Activated effector memory CD4-positive, alpha-beta T cell treated with Interleukin-2 at 50 U/mL for 16 hours (primary cell): Measurements from ENCODE around the gene PSMB5.
"Not testable (repeated sequence)": the region's sequence is repeated elsewhere in the genome, so short reads cannot be mapped to it uniquely, and the experiment has no call there.

ENCODE experiments used
- DNase-seq: peaks from one replicate; pipeline ENCODE4 v3.0.0-alpha.2; 2020

PSMB5 gene

DNA sequence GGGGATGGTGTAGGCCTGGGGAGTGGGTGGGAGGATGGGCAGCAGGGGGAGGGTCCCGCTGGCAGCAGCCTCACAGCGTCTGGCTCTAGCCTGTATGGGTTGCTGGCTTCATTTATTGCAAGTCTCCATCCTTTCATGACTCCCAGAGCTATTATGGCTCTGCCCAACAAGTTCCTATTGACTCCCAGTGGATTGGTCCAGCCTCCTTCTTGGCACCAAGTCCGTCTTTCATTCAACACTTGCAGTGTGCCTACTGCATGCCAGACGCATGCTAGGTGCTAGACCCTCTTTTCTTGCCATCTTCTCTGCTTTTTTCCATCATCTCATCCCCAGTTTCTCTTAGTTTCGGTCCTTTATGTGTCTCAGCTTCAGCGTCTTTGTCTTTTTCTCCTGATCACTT lies 8.4 kb upstream of the PSMB5 start:
- no peak for DNase-seq

DNA sequence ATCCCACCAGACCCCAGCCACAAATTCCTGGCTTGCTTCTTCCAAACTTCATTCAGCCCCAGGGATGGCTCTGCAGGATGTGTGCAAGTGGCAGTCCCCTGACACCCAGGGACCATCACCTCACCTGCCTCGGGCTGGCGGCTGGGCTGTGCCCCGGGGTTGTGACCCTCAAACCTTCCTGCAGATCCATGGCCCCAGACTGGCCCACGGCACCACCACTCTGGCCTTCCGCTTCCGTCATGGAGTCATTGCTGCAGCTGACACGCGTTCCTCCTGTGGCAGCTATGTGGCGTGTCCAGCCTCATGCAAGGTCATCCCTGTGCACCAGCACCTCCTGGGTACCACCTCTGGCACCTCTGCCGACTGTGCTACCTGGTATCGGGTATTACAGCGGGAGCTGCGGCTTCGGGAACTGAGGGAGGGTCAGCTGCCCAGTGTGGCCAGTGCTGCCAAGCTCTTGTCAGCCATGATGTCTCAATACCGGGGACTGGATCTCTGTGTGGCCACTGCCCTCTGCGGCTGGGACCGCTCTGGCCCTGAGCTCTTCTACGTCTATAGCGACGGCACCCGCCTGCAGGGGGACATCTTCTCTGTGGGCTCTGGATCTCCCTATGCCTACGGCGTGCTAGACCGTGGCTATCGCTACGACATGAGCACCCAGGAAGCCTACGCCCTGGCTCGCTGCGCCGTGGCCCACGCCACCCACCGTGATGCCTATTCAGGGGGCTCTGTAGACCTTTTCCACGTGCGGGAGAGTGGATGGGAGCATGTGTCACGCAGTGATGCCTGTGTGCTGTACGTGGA lies 7.7 kb upstream of the PSMB5 start, which contains the start of gene PSMB11:
Gene PSMB11, plus strand, starts transcription at position 51 of the 804 bp plus-strand sequence. Its CDS starts 14 bp downstream, at position 65.
- DNase-seq: no peak

DNA sequence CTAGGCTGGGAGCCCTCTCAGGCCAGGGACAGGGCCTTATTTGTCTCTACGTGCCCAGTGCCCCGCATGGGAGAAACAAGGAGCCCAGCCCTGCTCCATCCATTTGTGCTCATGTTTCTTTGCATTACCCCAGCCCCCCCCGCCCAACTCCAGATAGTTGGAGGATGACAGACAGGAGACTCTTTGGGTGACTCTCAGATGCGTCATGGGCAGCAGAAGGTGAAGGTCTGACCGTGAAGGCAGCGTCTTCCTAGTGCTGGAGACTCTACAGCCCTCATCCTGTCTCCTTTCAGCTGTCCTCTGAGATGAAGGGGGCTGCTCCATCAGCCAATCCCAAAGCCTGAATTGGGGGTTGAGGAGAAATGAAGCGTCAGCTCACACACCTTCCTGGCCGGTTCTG lies 7.0 kb upstream of the PSMB5 start:
- no peak for DNase-seq

DNA sequence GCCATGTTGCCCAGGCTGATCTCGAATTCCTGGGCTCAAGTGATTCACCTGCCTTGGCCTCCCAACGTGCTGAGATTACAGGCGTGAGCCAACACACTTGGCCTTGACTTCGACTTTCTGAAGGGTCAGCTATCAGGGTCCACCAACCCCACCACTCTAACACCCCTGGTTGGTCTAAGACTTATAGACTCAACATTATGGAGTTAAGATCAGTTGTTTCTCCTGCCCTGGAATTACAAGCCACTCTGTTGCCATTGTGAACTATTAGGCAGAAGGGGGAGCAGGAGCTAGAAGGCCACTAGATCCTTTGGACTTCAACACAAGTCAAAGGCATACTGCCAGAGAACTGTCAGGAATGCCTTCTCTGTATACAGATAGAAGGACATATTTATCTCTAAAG lies 5.4 kb upstream of the PSMB5 start:
- no peak for DNase-seq

DNA sequence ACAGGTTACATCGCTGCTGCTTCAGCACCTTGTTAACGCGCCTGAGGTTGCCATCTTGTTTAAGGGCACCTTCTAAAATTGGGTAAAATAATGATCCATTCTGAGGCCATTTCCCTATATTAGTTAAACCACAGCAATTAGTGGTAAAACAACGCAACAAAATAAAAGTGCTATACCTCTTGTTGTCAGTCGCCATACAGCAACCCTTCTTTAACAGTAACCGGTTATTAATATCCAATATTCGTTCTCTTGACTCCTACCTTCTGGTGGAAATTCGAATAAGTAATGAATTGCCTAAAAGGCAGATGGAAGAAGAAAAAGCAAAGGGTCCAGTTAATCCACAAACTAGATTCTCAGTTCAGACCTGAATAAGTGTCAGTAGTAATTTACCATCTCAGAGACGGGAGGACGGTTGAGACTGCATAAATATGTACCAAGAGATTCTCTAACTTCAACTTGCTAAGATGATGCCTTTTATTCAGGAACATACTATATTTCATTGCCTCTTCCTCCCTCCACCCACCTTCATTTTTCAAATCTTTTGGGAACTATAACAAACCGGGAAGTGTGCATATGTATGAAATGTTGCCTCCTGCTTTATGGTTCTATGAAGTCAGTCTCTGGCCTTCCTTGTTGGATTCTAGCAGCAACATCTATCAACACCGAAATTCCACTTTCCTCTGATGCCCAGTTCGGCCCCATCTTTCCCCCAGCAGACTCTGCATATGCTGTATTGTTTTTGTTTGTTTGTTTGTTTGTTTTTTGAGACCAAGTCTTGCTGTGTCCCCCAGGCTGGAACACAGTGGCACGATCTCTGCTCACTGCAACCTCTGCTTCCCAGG lies 824 bp upstream of the PSMB5 start:
- DNase-seq: no peak

DNA sequence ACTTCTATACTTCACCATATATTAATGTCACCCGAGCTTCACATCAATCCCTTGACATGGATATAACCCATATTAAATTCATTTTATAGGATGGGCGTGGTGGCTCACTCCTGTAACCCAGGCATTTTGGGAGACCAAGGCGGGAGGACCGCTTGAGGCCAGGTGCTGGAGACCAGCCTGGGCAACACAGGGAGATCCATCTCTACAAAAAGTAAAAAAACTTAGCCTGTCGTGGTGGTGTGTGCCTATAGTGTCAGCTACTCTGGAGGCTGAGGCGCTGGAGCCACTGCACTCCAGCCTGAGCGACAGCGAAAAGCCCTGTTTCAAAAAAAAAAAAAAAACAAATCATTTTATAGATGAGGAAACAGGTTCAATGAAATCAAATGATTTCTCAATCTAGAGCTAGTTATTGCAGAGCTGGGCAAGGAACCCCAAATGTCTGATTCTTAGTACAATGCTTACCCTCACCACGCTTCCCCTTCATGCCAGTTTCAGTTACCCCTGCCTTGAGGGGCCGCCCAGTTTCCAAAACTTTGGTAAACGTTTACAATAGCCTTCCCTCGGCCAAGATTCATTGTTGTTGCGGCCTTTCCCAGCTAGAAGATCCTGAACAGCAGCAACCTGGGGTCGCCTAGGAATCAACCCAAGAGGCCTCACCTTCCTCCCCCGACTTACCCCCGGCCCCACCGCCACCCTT lies 751 bp downstream of the PSMB5 start:
- no peak for DNase-seq

DNA sequence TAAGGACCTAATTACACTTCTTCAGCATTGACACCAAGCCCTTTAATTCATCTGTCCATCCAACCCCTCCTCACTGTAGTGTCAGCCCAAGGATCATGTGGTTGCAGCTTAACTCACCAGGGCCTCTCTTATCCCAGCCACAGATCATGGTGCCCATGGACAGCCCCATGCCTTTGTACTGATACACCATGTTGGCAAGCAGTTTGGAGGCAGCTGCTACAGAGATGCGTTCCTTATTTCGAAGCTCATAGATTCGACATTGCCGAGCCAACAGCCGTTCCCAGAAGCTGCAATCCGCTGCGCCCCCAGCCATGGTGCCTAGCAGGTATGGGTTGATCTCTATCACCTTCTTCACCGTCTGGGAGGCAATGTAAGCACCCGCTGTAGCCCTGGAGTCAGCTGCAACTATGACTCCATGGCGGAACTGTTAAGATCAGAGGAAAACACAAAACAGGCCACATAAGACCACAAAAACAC lies 1.4 kb downstream of the PSMB5 start:
- DNase-seq: no peak

DNA sequence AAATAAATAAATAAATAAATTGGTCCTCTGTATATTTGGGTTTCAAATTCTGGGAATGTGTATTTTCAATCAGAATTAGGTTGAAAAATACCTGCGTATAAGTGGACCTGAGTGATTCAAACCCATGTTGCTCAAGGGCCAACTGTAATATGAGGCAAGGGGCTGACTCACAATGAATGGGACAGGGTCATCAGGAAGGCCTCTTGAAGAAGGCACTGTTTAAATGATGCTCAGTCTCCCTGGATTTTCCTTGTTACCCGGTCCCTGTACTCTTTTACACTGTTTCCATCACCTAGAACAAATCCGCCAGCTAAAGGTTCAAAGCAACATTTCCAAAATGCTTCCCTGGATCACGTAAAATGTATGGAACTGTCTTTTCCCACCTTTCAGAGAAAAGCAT lies 3.8 kb downstream of the PSMB5 start:
- DNase-seq: no peak

DNA sequence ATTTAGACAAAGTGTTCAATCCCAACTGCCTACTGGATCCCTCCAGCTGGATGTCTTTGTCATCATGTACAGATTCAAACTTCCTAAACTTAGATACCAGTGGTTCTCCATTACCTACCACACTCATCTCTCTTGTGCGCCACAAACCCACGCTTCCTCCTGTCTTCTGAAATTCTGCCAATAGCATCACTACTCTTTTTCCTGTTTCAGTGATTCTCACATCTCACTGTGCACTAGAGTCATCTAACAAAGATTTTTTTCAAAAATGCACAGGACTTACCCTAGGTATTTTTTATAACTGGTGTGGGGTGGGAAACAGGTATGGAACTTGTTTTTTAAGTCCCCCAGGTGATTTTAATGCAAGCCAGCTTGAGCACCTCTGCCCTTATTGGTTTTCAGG lies 5.9 kb downstream of the PSMB5 start:
- no peak for DNase-seq

DNA sequence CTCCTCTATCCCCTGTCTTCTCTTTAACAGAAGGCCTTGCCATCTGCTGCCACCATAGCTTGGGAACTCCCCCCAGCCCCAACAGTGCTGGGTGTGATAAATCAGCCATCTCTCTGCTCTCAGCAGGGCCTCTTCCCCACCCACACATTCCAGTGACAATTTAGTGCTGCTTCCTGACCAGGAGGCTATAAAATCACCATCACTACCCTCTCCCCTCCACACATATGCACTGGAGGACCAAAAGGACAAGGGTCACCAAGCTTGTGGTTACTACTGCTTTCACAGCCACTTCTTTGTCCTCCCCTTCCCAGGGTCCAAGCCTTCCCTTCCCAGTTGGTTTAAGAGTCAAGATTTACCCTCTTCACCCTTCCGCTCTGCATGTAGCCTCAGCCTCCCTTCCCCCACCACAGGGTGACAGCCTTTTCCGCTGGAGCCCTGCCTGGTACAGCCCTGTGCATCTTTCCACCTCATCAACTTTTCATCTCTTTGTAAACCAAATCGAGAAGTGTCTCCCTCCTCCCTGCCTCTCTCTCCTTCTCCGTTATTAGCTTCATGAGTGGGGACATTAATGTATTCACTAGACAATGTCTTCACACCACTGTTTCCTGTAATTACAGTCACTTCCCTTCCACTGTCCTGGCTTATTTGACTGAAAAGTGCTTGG lies 9.4 kb downstream of the PSMB5 start:
- no peak for DNase-seq

DNA sequence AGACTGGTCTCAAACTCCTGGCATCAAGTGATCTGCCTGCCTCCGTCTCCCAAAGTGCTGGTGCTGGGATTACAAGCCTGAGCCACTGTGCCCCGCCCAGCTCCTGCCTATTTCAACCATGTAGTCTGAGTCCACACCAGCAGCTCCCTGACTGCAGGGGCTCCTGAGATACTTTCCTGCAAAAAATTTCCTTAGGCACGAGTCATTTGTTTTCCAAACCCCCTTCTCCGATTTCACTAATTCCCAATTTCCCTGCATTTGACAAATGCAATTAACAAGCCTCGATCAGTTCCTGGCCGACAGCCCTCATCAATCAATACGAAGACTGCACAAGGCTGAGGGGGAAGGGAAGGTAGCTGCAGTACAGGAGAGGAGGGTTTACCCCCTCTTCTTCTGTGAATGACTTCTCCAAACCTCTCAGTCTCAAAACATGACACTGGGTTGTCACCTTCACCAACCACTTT lies 10.1 kb downstream of the PSMB5 start:
- no peak for DNase-seq

DNA sequence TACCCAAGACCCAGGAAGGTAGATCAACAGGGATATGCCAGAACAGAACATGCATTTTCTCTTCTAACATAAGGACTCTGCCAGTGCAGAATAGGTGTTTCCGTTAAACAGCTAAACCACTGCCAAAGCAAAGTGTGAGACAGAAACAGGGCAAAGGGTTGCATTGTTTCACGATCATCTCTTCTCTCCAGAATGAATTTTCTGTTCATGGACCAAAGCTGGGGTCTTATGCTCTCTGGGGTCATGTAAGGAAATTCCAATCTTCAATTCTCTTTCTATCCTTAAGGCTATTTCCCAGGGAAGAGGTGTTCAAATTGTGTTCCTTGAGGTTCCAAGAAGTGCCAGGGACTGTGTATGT lies 10.9 kb downstream of the PSMB5 start:
- DNase-seq: no peak

DNA sequence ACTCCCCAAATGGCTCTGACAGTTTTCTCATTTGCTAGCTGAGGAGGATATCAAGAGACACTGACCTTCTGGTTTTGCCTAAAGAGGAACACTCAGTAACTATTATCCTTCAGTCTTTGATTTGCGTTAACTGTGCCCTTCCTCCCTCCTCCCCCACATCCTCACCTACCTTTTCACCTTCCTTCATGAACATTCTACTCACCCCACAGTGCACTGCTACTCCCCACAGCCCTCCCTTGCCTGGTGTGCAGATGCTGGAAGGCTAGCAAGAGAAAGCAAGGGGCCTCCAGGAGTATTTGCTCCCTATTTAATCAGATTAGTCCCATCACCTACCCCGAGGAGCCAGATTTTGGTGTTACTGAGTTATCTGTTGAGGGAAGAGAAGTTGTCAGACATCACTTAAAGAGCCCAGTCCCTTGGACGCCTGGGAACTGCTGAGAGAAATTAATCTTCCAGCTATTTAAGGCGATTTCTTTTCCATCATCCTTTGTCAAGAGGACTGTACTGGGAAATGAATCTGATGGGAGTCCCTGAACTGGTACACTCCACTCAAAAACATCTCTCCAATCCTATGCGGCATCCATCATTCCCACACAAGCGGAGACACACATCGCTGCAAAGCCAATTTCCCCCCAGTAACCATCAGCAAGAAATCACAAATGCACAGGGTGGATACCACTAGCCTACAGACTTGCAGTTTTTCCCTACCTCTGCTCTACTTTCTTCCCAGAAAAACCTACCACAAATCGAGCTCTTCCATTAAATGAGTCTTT lies 11.5 kb downstream of the PSMB5 start:
- DNase-seq: no peak

DNA sequence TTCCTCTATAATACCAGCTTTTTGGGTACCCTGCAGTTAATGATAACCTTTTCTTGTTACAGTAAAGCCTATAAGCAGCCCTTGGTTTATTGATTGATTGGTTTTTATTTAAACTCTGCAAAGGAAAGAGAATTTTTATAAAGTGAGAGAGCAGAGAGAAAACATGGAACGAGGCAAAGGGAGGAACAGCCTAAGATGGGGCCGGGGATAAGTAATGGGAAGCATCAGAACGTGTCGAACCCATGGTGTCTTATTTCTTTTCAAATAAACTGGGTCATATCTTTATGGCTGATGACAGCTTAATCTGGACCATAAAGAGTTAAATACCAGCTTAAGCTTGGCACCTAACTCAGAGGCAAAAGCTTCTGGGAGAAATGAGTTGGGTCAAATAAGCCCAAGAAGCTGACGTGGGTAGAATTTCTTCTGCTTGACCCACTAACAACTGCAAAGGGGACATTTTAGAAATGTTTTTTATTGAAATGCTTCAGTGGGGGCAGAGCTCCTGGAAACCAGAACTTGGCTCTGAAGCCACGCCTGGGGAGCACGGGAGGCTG lies 12.7 kb downstream of the PSMB5 start:
- DNase-seq: no peak

DNA sequence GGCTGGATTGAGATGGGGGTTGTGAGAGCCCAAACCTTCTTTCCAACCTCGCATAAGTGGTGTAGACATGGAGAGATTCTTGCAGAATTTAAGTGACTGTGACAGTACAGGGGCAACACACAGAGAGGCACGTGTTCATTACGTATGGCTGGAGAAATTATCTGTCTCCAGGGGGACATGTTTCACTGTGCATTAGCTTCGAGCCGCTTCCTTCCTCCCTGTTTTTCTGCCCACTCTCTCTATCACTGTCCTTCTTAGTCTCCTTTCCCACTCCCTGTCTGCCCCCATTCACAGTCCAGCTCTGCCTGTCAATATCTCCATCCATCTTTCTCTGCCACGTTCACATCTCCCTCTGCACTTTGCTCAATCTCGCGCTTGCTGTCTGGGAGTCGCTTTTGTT lies 13.3 kb downstream of the PSMB5 start:
- no peak for DNase-seq

DNA sequence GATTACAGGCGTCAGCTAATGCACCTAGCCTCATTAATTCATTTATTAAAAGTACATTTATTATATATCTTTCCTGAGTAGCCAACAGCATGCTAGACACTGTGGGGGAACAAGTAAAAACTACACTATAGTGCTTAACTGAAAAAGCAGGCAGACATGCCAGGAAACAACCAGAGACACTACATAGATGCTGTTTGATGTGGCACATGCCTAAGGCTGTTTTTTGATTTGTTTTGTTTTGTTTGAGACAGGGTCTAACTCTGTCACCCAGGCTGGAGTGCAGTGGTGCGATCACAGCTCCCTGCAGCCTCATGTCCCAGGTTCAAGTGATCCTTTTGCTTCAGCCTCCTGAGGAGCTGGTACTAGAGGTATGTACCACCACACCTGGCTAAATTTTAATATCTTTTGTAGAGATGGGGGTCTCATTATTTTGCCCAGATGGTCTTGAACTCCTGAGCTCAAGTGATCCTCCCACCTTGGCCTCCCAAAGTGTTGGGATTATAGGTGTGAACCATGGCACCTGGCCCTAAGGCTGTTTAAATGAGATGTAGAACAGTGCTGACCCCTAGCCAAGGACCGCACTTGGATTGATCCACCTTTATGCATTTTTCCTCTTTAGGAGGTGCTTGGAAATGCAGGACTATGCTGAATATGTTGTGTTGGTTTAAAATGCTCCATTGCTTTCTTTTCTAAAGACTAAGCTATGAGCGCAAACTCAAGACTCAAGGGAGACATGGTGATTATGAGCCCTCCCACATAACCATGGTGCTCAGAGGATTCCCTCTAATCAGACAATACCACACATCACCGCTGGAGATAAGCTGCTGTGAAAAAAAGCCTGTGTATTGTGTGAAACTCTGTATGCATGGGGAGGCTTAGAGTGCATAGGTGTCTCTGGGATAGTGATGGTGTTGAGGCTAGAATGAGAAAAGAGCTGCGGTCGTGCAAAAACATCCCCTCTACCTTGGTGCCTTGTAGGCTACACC lies 14.3 kb downstream of the PSMB5 start:
- DNase-seq: no peak

DNA sequence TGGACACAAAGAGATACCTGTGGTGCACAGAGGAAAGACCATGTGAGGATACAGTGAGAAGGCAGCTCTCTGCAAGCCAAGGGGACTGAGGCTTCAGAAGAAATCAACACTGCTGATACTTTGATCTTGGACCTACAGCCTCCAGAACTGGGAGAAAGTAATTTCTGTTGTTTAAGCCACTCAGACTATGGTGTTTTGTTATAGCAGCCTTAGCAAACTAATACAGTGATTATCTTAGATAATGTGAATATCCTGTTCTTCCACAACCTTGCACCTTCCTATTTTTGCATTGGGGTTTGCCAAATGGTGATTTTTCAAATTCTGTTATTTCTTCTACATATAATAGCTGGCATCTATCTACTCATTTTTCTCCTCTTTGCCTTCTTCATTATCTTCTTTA lies 16.6 kb downstream of the PSMB5 start:
- no peak for DNase-seq

DNA sequence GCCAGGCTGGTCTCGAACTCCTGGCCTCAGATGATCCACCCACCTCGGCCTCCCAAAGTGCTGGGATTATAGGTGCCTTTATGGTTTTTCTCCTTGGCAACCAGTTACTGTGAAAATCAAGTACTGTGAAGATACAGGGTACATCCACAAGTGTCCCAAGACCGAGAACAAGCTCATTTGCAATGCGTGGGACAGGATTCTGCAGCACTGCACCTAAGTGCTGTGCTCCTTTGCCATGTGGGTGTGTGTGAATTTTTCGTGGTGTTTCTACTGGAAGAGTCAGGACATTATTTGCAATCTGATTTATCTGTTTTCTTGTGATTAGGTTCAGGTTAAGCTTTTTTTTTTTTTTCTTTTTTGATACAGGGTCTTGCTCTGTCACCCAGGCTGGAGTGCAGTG lies 17.6 kb downstream of the PSMB5 start:
- DNase-seq: no peak

DNA sequence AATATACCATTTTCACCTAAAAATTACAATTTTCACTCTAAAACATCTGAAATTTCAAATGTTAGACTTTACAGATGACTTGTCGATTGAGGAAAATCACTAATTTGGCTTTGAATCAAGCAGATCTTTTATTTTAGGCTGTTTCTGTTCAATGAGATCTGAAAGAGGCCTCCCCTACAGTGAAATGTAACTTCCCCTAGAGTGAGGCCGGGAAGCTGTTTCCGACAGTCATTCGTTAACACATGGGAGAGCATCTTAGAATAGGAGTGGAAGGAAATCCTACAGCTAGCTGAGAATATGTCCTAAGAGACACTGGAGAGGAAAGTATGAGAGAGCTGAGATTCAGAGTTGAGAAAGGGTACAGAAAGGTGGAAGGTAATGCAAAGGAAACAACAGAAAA lies 19.1 kb downstream of the PSMB5 start:
- no peak for DNase-seq

DNA sequence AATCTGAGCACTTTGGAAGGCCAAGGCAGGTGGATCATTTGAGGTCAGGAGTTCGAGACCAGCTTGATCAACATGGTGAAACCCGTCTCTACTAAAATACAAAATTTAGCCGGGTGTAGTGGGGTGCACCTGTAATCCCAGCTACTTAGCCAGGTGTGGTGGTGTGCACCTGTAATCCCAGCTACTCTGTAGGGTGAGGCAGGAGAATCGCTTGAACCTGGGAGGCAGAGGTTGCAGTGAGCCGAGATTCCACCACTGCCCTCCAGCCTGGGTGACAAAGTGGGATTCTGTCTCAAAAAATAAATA lies 21.0 kb downstream of the PSMB5 start:
- not testable (repeated sequence) for DNase-seq
